K562 (cell line): ENCODE measurements around the gene MAP7D1.

Experiments used
- ARHGAP35 ChIP-seq: fragments of 450-650 bp; IDR thresholded peaks from 2 replicates; pipeline ENCODE4 v1.6.1; 2018; ENCODE audit not compliant: partially characterized antibody
- ATF2 ChIP-seq: sonication (generic); formaldehyde crosslinking; IDR thresholded peaks from 2 replicates; pipeline ENCODE4 v1.8.1; 2022; ENCODE audit warnings: missing genetic modification reagents
- BACH1 ChIP-seq: fragments of 200-800 bp; sonication (Bioruptor generic); IDR thresholded peaks from 2 replicates; pipeline ENCODE4 v1.6.1; 2016; ENCODE audit warnings: missing genetic modification characterization, missing compliant biosample characterization
- CTCF ChIP-seq, 3 experiments: IDR thresholded peaks in 2 of 3; conservative IDR thresholded peaks in 1 of 3; 2 replicates each; pipeline ENCODE4 v1.5.1; 2011 to 2012; ENCODE audit warnings: low read length in 3 of 3, mild to moderate bottlenecking in 3 of 3, control low read depth in 2 of 3, improper control_type of control experiment in 1 of 3, inconsistent platforms in 1 of 3, low read depth in 1 of 3, mixed read lengths in 1 of 3, moderate library complexity in 1 of 3; ENCODE audit not compliant: insufficient read depth in 2 of 3
- ELK3 ChIP-seq: fragments of 450-650 bp; formaldehyde crosslinking; IDR thresholded peaks from 2 replicates; pipeline ENCODE4 v1.4.0; 2020; ENCODE audit warnings: mild to moderate bottlenecking
- FOS ChIP-seq: IDR thresholded peaks from 3 replicates; pipeline ENCODE4 v1.6.1; 2011; ENCODE audit not compliant: insufficient read length; ENCODE audit errors: extremely low read depth
- HCFC1 ChIP-seq: IDR thresholded peaks from 2 replicates; pipeline ENCODE4 v1.6.1; 2012; ENCODE audit warnings: low read depth, low read length, improper control_type of control experiment
- NRF1 ChIP-seq, 2 experiments: fragments of 450-650 bp; IDR thresholded peaks in 1 of 2; conservative IDR thresholded peaks in 1 of 2; 2 replicates each; pipeline ENCODE4 v1.6.1; 2014; ENCODE audit warnings: mild to moderate bottlenecking in 2 of 2
- POLR2AphosphoS5 ChIP-seq: IDR thresholded peaks from 2 replicates; pipeline ENCODE4 v1.6.1; 2011; ENCODE audit warnings: mild to moderate bottlenecking, low read depth, low read length, moderate library complexity; ENCODE audit not compliant: control insufficient read depth, insufficient read depth
- TAF1 ChIP-seq: IDR thresholded peaks from 2 replicates; pipeline ENCODE4 v1.6.1; 2011; ENCODE audit warnings: mild to moderate bottlenecking, low read length, moderate library complexity; ENCODE audit not compliant: insufficient read depth, control insufficient read depth, severe bottlenecking; ENCODE audit errors: extremely low read depth
- TCF7L2 ChIP-seq: fragments of 150-350 bp; IDR thresholded peaks from 2 replicates; pipeline ENCODE4 v1.6.1; 2016; ENCODE audit warnings: low read depth, mild to moderate bottlenecking, low read length, moderate library complexity
- ZFX ChIP-seq: sonication (generic); formaldehyde crosslinking; IDR thresholded peaks from 2 replicates; pipeline ENCODE4 v1.8.0; 2022; ENCODE audit warnings: mild to moderate bottlenecking, missing genetic modification reagents, moderate library complexity
- ZZZ3 ChIP-seq: fragments of 450-650 bp; IDR thresholded peaks from 2 replicates; pipeline ENCODE4 v1.6.1; 2016; ENCODE audit warnings: antibody characterized with exemption, mild to moderate bottlenecking, moderate library complexity

GRCh38 chr1:36128905-36129206 is 27.1 kb upstream of the MAP7D1 start:
- TF ChIP-seq HCFC1 (no peak), ELK3 (CRISPR knock-in tag) (no peak), ATF2 (CRISPR knock-in tag) (no peak), CTCF (IDR thresholded peaks at IDR 0.05 in 2 of 3, conservative IDR thresholded peaks at IDR 0.05 in 1 of 3; ENCODE audit: insufficient read depth in 2 of 3, low read depth in 1 of 3, low read length in 3 of 3) (no peak), FOS (no peak), TAF1 (no peak), NRF1 (conservative IDR thresholded peaks at IDR 0.05 in 1 of 2, IDR thresholded peaks at IDR 0.05 in 1 of 2) (no peak), ARHGAP35 (no peak), ZZZ3 (no peak), TCF7L2 (no peak), ZFX (no peak), POLR2AphosphoS5 (no peak), BACH1 (tag) (no peak)
